Ishikawa (cell line): Measurements from ENCODE around the gene DNTT.
A peak's percentile ranks its signal among the peaks of the same experiment; 100 is the strongest.

Experiments
- CEBPB ChIP-seq: IDR thresholded peaks from 2 replicates; pipeline ENCODE4 v1.6.1; 2012
- FOXM1 ChIP-seq: IDR thresholded peaks from 2 replicates; pipeline ENCODE4 v1.6.1; 2012; ENCODE audit warnings: low read depth, borderline replicate concordance
- RAD21 ChIP-seq: IDR thresholded peaks from 2 replicates; pipeline ENCODE4 v1.6.1; 2012; ENCODE audit warnings: low read depth
- TAF1 ChIP-seq: IDR thresholded peaks from 2 replicates; pipeline ENCODE4 v1.6.1; 2012; ENCODE audit warnings: low read depth, mild to moderate bottlenecking
- TCF12 ChIP-seq: IDR thresholded peaks from 2 replicates; pipeline ENCODE4 v1.6.1; 2012; ENCODE audit warnings: low read depth
- TEAD4 ChIP-seq: IDR thresholded peaks from 2 replicates; pipeline ENCODE4 v1.6.1; 2012
- YY1 ChIP-seq: IDR thresholded peaks from 2 replicates; pipeline ENCODE4 v1.6.1; 2012; ENCODE audit warnings: low read depth
- ZBTB7A ChIP-seq: IDR thresholded peaks from 2 replicates; pipeline ENCODE4 v1.6.1; 2012; ENCODE audit warnings: low read depth

DNA sequence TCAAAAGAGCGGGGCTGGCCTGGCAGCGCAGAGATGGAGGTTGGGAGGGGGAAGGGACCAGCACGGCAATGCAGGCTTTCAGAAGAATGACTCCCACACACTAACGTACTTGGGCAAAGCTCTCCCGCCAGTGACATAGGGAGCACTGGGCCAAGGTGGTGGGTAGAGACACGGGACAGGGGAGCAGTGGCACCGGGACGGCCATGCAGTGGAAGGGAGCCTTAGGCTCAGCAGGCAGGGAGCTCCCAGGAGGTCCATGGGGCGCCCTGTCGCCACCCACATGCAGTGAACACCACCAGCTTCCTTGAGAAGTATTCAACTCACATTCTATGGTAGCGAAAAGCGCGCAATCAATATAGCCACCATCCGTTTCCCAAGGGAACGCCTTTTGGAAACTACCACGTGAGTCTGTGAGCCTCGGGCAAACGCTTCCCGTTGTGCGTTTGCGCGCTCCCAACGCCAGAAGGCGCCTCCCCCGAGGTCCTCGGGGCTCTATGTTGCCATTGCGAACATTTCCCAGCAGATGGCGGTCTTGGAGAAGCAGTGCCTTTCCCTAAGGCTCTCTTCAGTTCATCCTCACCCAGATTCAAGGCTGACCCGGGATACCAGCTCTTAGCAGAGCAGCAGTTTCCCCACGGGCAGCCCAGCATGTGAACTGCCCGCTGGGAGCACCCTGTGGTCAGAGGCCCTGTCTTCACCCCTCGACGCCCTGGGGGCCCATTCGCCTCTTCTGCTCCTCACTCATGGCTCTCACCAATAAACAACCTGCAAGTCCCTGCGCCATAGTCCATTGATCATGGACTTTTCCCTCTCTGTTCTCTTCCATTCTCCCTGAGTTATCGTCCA is 71.0 kb downstream of the DNTT start:
- TF ChIP-seq ZBTB7A: no peak
- peak; percentile 45 for TF ChIP-seq TEAD4
- TF ChIP-seq FOXM1: no peak
- TF ChIP-seq TAF1: 0 out of 2 replicates have a peak, but pooled peaks have one; percentile 27
- TF ChIP-seq RAD21: peak; percentile 96
- no peak for TF ChIP-seq YY1
- TF ChIP-seq TCF12: no peak
- TF ChIP-seq CEBPB: no peak
